Activated B cell treated with CpG ODN at 0.5 μM for 24 hours (primary cell): ENCODE data around the gene MESP2. TPM values are rescaled to one million over a fixed set of nuclear protein-coding genes. Genes with fewer than 3 reads are reported as not detected.

Source experiments
- ATAC-seq: fragments of 200-7000 bp; cut with Tn5 transposase; one replicate; pipeline ENCODE4 v1.10.0; 2021; ENCODE audit warnings: low read depth, mild to moderate bottlenecking, moderate library complexity
- CTCF ChIA-PET: fragments of 350-600 bp; sonication (Branson Sonifier 250); formaldehyde crosslinking; loops from one replicate; lab custom pipeline; 2021; ENCODE audit warnings: antibody characterized with exemption; lab: Charles Lee
- POLR2A ChIA-PET: fragments of 350-600 bp; sonication (Branson Sonifier 250); formaldehyde crosslinking; loops from one replicate; lab custom pipeline; 2021; ENCODE audit warnings: antibody characterized with exemption; lab: Charles Lee
- DNase-seq: peaks from one replicate; pipeline ENCODE4 v3.0.0; 2022
- H3K27ac Mint-ChIP-seq: one replicate; pipeline ENCODE4 v1.8.0; 2020; ENCODE audit warnings: mixed read lengths
- H3K27me3 Mint-ChIP-seq: one replicate; pipeline ENCODE4 v1.8.0; 2021; ENCODE audit warnings: mixed read lengths
- H3K36me3 Mint-ChIP-seq: one replicate; pipeline ENCODE4 v1.8.0; 2021; ENCODE audit warnings: low read depth, mixed read lengths
- H3K4me1 Mint-ChIP-seq: one replicate; pipeline ENCODE4 v1.8.0; 2021; ENCODE audit warnings: mixed read lengths
- H3K4me3 Mint-ChIP-seq: one replicate; pipeline ENCODE4 v1.8.0; 2020; ENCODE audit warnings: mild to moderate bottlenecking, mixed read lengths
- H3K9me3 Mint-ChIP-seq: one replicate; pipeline ENCODE4 v1.8.0; 2020; ENCODE audit warnings: mixed read lengths
- intact Hi-C: fragments of 100-400 bp; cut with micrococcal nuclease; formaldehyde crosslinking; loops from one replicate; pipeline ENCODE4 v1.15.1; 2024
- total RNA-seq: library from RNA; stranded (reverse); gene quantifications from 2 replicates; pipeline ENCODE4 v1.2.3, GENCODE V29; 2022
- TF ChIP-seq, protein P1 (sequence below): fragments of 200-600 bp; IDR thresholded peaks from one replicate; pipeline ENCODE4 v1.8.0; 2022; ENCODE audit warnings: antibody characterized with exemption, mild to moderate bottlenecking

The MESP2 gene
- total RNA-seq, 1 donor from 2014 or later, result 0.40 TPM

- ChIA-PET CTCF (interaction anchor here (2.8 to 7.8 kb wide), 2 partner anchors 8 to 116 kb away, joined by 10 to 219 read pairs; partner anchors contain the start of gene MESP1), POLR2A (no interaction called here)
- Mint-ChIP-seq H3K4me3 (no peak overlapping the region), H3K27ac (peak overlapping the region; percentile 41), H3K4me1 (peaks cover 3% of the 10 kb centered on the region), H3K27me3 (peaks cover 2% of the 10 kb centered on the region), H3K36me3 (no peaks in the 10 kb centered on the region), H3K9me3 (no peaks in the 10 kb centered on the region)
- DNase-seq (no peak), ATAC-seq (no peak)
- TF ChIP-seq, protein P1, sequence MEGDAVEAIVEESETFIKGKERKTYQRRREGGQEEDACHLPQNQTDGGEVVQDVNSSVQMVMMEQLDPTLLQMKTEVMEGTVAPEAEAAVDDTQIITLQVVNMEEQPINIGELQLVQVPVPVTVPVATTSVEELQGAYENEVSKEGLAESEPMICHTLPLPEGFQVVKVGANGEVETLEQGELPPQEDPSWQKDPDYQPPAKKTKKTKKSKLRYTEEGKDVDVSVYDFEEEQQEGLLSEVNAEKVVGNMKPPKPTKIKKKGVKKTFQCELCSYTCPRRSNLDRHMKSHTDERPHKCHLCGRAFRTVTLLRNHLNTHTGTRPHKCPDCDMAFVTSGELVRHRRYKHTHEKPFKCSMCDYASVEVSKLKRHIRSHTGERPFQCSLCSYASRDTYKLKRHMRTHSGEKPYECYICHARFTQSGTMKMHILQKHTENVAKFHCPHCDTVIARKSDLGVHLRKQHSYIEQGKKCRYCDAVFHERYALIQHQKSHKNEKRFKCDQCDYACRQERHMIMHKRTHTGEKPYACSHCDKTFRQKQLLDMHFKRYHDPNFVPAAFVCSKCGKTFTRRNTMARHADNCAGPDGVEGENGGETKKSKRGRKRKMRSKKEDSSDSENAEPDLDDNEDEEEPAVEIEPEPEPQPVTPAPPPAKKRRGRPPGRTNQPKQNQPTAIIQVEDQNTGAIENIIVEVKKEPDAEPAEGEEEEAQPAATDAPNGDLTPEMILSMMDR, result no peak
- intact Hi-C loops, result no loop called here
These were observed 17.2 kb upstream of the MESP2 start for GRCh38 chr15:89758981-89759380.

DNA sequence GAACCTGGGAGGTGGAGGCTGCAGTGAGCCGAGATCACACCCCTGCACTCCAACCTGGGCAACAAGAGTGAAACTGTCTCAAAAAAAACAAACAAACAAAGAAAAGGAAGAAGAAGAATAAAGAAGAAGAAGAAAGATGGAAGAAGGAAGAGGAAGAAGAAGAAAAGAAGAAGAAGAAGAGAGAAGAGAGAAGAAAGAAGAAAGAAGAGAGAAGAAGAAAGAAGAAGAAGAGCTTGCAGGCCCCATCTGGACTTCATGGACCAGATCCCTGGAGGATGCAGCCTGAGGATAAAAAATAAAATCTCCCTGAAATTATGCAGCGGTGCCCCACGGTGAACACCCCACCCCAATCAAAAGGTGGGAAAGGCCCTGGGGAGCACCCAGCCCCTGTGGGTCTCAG, 16.3 kb upstream of the MESP2 start:
- no peaks in the 10 kb centered on the region for H3K27me3 Mint-ChIP-seq
- ATAC-seq (no peak), DNase-seq (no peak)
- H3K36me3 Mint-ChIP-seq, result no peaks in the 10 kb centered on the region
- peaks cover 3% of the 10 kb centered on the region for H3K4me1 Mint-ChIP-seq
- H3K27ac Mint-ChIP-seq, result no peak overlapping the region
- POLR2A ChIA-PET, result no interaction called here
- TF ChIP-seq, protein P1, result no peak
- H3K4me3 Mint-ChIP-seq, result no peak overlapping the region
- H3K9me3 Mint-ChIP-seq, result no peaks in the 10 kb centered on the region
- CTCF ChIA-PET, result interaction anchor here (1.3 to 7.8 kb wide), 10 partner anchors 9 to 326 kb away, joined by 3 to 219 read pairs (median 9); partner anchors contain the start of gene MESP1
- intact Hi-C loops, result loop anchor here (1.0 to 5.0 kb wide), 3 partner anchors 115 to 327 kb away; no protein-coding TSS in a partner anchor

GRCh38 chr15:89760303-89761008, 15.7 kb upstream of the MESP2 start:
- Mint-ChIP-seq H3K27me3 (no peaks in the 10 kb centered on the region), H3K4me3 (no peak overlapping the region), H3K27ac (no peak overlapping the region), H3K36me3 (no peaks in the 10 kb centered on the region), H3K4me1 (peaks cover 3% of the 10 kb centered on the region), H3K9me3 (no peaks in the 10 kb centered on the region)
- intact Hi-C loops, result loop anchor here (1.0 to 5.0 kb wide), 3 partner anchors 115 to 326 kb away; no protein-coding TSS in a partner anchor
- POLR2A ChIA-PET, result interaction anchor here (1.1 to 2.0 kb wide), 3 partner anchors 21 to 114 kb away, joined by 4 to 9 read pairs (median 4); no protein-coding TSS in a partner anchor
- ATAC-seq (peak; percentile 90), DNase-seq (peak; percentile 75)
- CTCF ChIA-PET, result interaction anchor here (0.6 to 7.8 kb wide), 21 partner anchors 8 to 342 kb away, joined by 3 to 219 read pairs (median 5); partner anchors contain the start of genes ANPEP, AP3S2, IDH2 and MESP1
- TF ChIP-seq, protein P1, result peak; percentile 73

DNA sequence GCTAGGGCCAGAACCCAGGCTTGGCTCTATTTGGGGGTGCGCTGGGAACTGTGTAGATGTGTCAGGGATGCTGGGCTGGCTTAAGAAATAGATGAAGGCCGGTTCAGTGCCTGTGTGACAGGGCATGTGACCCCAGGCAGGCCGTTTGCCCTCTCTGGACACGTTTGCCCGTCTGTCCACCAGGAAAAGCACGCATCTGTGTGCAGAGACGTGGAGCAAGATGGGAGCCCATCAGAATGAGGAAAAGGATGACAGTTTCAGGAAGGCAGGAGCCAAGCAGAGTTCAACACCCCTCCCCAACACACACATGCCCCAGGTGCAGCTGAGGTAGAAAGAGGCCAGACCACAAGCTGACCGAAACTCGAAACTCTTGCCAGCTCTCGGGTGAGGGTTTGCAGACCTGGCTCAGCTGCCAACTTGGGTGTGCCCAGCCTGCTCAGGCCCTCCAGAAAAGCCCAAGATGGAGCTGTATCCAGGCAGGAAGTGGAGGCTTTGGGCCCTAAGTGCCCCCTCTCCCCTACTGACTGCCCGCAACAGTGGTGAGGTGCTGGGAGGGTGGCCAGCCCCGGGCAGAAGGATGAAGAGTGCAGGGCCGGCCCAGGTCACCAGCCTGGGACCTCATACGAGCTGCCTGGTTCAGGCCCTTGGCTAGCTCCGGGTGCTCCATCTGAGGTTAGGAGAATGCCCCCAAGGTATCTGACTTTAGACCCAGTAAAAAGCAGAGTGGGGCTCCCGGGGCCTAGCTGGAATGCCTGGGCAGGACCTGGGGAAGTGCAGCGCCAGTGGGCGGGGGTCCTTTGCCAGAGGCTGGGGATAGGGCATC, 14.9 kb upstream of the MESP2 start:
- CTCF ChIA-PET, result interaction anchor here (0.6 to 7.8 kb wide), 22 partner anchors 9 to 341 kb away, joined by 3 to 219 read pairs (median 4); partner anchors contain the start of genes ANPEP, AP3S2, IDH2 and MESP1
- H3K27ac Mint-ChIP-seq, result no peak overlapping the region
- intact Hi-C loops, result loop anchor here (2.0 to 5.0 kb wide), 2 partner anchors 311 to 326 kb away; no protein-coding TSS in a partner anchor
- no peaks in the 10 kb centered on the region for H3K9me3 Mint-ChIP-seq
- DNase-seq (no peak), ATAC-seq (peak; percentile 50)
- H3K36me3 Mint-ChIP-seq, result no peaks in the 10 kb centered on the region
- no peaks in the 10 kb centered on the region for H3K27me3 Mint-ChIP-seq
- POLR2A ChIA-PET, result interaction anchor here (1.1 to 2.0 kb wide), 3 partner anchors 20 to 114 kb away, joined by 4 to 9 read pairs (median 4); no protein-coding TSS in a partner anchor
- TF ChIP-seq, protein P1, result no peak
- H3K4me1 Mint-ChIP-seq, result peaks cover 3% of the 10 kb centered on the region
- no peak overlapping the region for H3K4me3 Mint-ChIP-seq
